Gastroesophageal sphincter (tissue), 3 donors: Measurements from ENCODE around the gene SLC5A8.

Experiments used
- CTCF ChIP-seq, 4 experiments: fragments of 200-600 bp in 2 of 4; fragments of 450-650 bp in 2 of 4; sonication (generic) in 1 of 4; IDR thresholded peaks; one replicate each; pipeline ENCODE4 v1.5.1; 2017 to 2019; ENCODE audit warnings: antibody characterized with exemption in 4 of 4, mild to moderate bottlenecking in 2 of 4, moderate library complexity in 2 of 4
- EP300 ChIP-seq: sonication (generic); formaldehyde crosslinking; IDR thresholded peaks from one replicate; pipeline ENCODE4 v1.6.1; 2017; ENCODE audit warnings: antibody characterized with exemption, mild to moderate bottlenecking
- POLR2AphosphoS5 ChIP-seq: sonication (generic); formaldehyde crosslinking; IDR thresholded peaks from one replicate; pipeline ENCODE4 v1.6.1; 2017; ENCODE audit warnings: antibody characterized with exemption

DNA sequence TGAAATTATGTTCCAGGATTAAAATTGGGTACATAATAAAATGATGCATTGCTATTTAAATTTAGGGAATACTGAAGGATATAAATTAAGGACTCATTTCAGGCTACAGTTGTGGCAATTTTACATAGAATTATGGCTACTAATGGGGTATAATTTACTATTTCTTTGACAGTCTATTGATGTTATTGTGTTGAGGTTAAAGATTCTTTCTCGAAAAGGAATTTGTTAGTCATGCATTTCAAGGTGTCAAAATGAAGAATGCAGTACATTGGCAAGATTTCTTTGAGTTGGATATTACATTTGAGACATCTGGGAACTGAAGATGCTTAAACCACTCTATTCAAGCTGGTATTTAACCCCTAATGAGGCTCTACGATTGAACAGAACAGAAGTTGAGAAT lies 28.3 kb downstream of the SLC5A8 start:
- TF ChIP-seq CTCF (IDR thresholded peaks at IDR 0.05) (no peak), POLR2AphosphoS5 (no peak), EP300 (no peak)
